ENCODE results near the gene RCN1. TPM values are rescaled to one million over a fixed set of nuclear protein-coding genes. Genes with fewer than 3 reads are reported as not detected.

RCN1 gene
- total RNA-seq, 1 donor from 2014 or later = 545 TPM

- Histone ChIP-seq H3K4me3 (ENCODE audit: insufficient read depth, low read depth, low read length) (no peak overlapping the region), H3K9me3 (ENCODE audit: insufficient read depth, low read depth, low read length) (no peaks in the 10 kb centered on the region), H4K20me1 (ENCODE audit: insufficient read depth, low read length) (peaks cover 74% of the 10 kb centered on the region), H3K79me2 (ENCODE audit: insufficient read depth, low read length) (peaks cover 74% of the 10 kb centered on the region), H2AFZ (ENCODE audit: low read depth, low read length) (no peak overlapping the region), H3K4me2 (ENCODE audit: low read length) (no peak overlapping the region), H3K27ac (ENCODE audit: low read depth, low read length) (no peak overlapping the region), H3K4me1 (ENCODE audit: insufficient read depth, low read length) (peaks cover 19% of the 10 kb centered on the region), H3K9ac (ENCODE audit: low read length) (no peak overlapping the region), H3K27me3 (ENCODE audit: insufficient read depth, low read length) (no peaks in the 10 kb centered on the region), H3K36me3 (ENCODE audit: insufficient read depth, low read length) (peaks cover 24% of the 10 kb centered on the region)
- FAIRE-seq = no peak
- H3K9me3 Mint-ChIP-seq (ENCODE audit: unreplicated experiment) = no peaks in the 10 kb centered on the region
- H3K36me3 Mint-ChIP-seq (ENCODE audit: low read depth, unreplicated experiment) = peaks cover 30% of the 10 kb centered on the region
- H3K27me3 Mint-ChIP-seq (ENCODE audit: low read depth, unreplicated experiment) = no peaks in the 10 kb centered on the region
- H3K4me1 Mint-ChIP-seq (ENCODE audit: low read depth, unreplicated experiment) = peaks cover 26% of the 10 kb centered on the region
- TF ChIP-seq EZH2 (IDR thresholded peaks at IDR 0.05; ENCODE audit: insufficient read depth, low read length) (no peak), CTCF (IDR thresholded peaks at IDR 0.05; ENCODE audit: insufficient read depth, low read depth, low read length) (no peak)
- H3K4me3 Mint-ChIP-seq (ENCODE audit: unreplicated experiment) = peak overlapping the region; percentile 72
- H3K27ac Mint-ChIP-seq (ENCODE audit: unreplicated experiment) = peak overlapping the region; percentile 1
- no peak for DNase-seq (ENCODE audit: low read depth)
Observed at GRCh38 chr11:32094923-32095322, 4.0 kb downstream of the RCN1 start.

DNA sequence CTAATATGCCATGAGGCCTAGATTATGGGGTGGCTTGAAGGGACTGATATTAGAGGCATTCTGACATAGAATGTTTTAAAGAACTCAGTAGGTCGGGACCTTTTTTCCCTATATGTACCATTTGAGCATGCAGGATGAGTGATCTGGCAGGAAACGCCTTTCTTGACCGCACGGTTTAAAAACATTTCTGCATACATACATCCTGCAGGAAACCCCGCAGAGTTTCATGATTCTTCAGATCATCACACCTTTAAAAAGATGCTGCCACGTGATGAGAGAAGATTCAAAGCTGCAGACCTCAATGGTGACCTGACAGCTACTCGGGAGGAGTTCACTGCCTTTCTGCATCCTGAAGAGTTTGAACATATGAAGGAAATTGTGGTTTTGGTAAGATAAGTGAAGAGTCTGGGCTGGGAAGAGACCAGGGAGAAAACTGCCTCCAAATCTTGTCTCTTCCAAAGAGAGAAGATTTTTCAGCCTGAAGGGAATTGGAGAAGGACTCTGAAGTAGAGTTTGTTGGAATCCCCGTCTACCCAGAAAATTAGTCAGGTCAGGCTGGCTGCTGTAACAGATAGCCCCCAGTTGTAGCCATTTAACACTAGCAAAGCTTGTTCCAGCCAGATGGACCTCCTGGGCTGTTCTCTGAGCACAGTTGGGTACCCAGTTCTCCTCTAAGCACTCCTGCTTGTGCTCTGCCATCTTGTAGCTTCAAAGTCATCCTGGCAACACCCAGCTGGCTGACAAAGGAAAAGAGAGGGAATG lies 7.4 kb downstream of the RCN1 start:
- H3K4me1 Mint-ChIP-seq (ENCODE audit: low read depth, unreplicated experiment) = peaks cover 32% of the 10 kb centered on the region
- Histone ChIP-seq H3K4me2 (ENCODE audit: low read length) (no peak overlapping the region), H3K27ac (ENCODE audit: low read depth, low read length) (no peak overlapping the region), H3K9me3 (ENCODE audit: insufficient read depth, low read depth, low read length) (no peaks in the 10 kb centered on the region), H3K79me2 (ENCODE audit: insufficient read depth, low read length) (peaks cover 53% of the 10 kb centered on the region), H3K9ac (ENCODE audit: low read length) (no peak overlapping the region), H3K4me3 (ENCODE audit: insufficient read depth, low read depth, low read length) (no peak overlapping the region), H4K20me1 (ENCODE audit: insufficient read depth, low read length) (peaks cover 89% of the 10 kb centered on the region), H3K36me3 (ENCODE audit: insufficient read depth, low read length) (peaks cover 53% of the 10 kb centered on the region), H3K27me3 (ENCODE audit: insufficient read depth, low read length) (no peaks in the 10 kb centered on the region), H3K4me1 (ENCODE audit: insufficient read depth, low read length) (peaks cover 4% of the 10 kb centered on the region), H2AFZ (ENCODE audit: low read depth, low read length) (no peak overlapping the region)
- H3K27ac Mint-ChIP-seq (ENCODE audit: unreplicated experiment) = no peak overlapping the region
- no peak for TF ChIP-seq CTCF (IDR thresholded peaks at IDR 0.05; ENCODE audit: insufficient read depth, low read depth, low read length)
- no peak for TF ChIP-seq EZH2 (IDR thresholded peaks at IDR 0.05; ENCODE audit: insufficient read depth, low read length)
- H3K4me3 Mint-ChIP-seq (ENCODE audit: unreplicated experiment) = no peak overlapping the region
- no peaks in the 10 kb centered on the region for H3K27me3 Mint-ChIP-seq (ENCODE audit: low read depth, unreplicated experiment)
- peaks cover 52% of the 10 kb centered on the region for H3K36me3 Mint-ChIP-seq (ENCODE audit: low read depth, unreplicated experiment)
- no peak for FAIRE-seq
- no peak for DNase-seq (ENCODE audit: low read depth)
- no peaks in the 10 kb centered on the region for H3K9me3 Mint-ChIP-seq (ENCODE audit: unreplicated experiment)

- H3K36me3 ChIP-seq (ENCODE audit: insufficient read depth, low read length) = peaks cover 61% of the 10 kb centered on the region
- no peak for DNase-seq (ENCODE audit: low read depth)
- no peak overlapping the region for H3K27ac Mint-ChIP-seq (ENCODE audit: unreplicated experiment)
Observed at GRCh38 chr11:32099516-32099915, 8.6 kb downstream of the RCN1 start.

More at GRCh38 chr11:32099516-32099915, 8.6 kb downstream of the RCN1 start:
- Histone ChIP-seq H3K27me3 (ENCODE audit: insufficient read depth, low read length) (no peaks in the 10 kb centered on the region), H3K79me2 (ENCODE audit: insufficient read depth, low read length) (peaks cover 41% of the 10 kb centered on the region), H3K9ac (ENCODE audit: low read length) (no peak overlapping the region), H4K20me1 (ENCODE audit: insufficient read depth, low read length) (peaks cover 84% of the 10 kb centered on the region), H3K4me1 (ENCODE audit: insufficient read depth, low read length) (no peaks in the 10 kb centered on the region), H3K4me3 (ENCODE audit: insufficient read depth, low read depth, low read length) (no peak overlapping the region), H3K4me2 (ENCODE audit: low read length) (no peak overlapping the region), H2AFZ (ENCODE audit: low read depth, low read length) (no peak overlapping the region), H3K27ac (ENCODE audit: low read depth, low read length) (no peak overlapping the region), H3K9me3 (ENCODE audit: insufficient read depth, low read depth, low read length) (no peaks in the 10 kb centered on the region)
- H3K36me3 Mint-ChIP-seq (ENCODE audit: low read depth, unreplicated experiment) = peaks cover 48% of the 10 kb centered on the region
- H3K4me3 Mint-ChIP-seq (ENCODE audit: unreplicated experiment) = no peak overlapping the region
- no peak for FAIRE-seq
- H3K27me3 Mint-ChIP-seq (ENCODE audit: low read depth, unreplicated experiment) = no peaks in the 10 kb centered on the region
- peaks cover 21% of the 10 kb centered on the region for H3K4me1 Mint-ChIP-seq (ENCODE audit: low read depth, unreplicated experiment)
- TF ChIP-seq CTCF (IDR thresholded peaks at IDR 0.05; ENCODE audit: insufficient read depth, low read depth, low read length) (no peak), EZH2 (IDR thresholded peaks at IDR 0.05; ENCODE audit: insufficient read depth, low read length) (no peak)
- H3K9me3 Mint-ChIP-seq (ENCODE audit: unreplicated experiment) = no peaks in the 10 kb centered on the region

Measured in astrocyte (in vitro differentiated cells and primary cell).